ENCODE measurements around the gene ANKRD40CL.
"Not testable (repeated sequence)": the region's sequence is repeated elsewhere in the genome, so short reads cannot be mapped to it uniquely, and the experiment has no call there.

The ANKRD40CL gene

GRCh38 chr17:50737118-50737698, 30.1 kb downstream of the ANKRD40CL start:
- H3K4me3 ChIP-seq (ENCODE audit: low read depth, low read length) = no peak overlapping the region
- TF ChIP-seq, protein P1, sequence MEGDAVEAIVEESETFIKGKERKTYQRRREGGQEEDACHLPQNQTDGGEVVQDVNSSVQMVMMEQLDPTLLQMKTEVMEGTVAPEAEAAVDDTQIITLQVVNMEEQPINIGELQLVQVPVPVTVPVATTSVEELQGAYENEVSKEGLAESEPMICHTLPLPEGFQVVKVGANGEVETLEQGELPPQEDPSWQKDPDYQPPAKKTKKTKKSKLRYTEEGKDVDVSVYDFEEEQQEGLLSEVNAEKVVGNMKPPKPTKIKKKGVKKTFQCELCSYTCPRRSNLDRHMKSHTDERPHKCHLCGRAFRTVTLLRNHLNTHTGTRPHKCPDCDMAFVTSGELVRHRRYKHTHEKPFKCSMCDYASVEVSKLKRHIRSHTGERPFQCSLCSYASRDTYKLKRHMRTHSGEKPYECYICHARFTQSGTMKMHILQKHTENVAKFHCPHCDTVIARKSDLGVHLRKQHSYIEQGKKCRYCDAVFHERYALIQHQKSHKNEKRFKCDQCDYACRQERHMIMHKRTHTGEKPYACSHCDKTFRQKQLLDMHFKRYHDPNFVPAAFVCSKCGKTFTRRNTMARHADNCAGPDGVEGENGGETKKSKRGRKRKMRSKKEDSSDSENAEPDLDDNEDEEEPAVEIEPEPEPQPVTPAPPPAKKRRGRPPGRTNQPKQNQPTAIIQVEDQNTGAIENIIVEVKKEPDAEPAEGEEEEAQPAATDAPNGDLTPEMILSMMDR (IDR thresholded peaks at IDR 0.05; ENCODE audit: low read depth, low read length) = no peak

DNA sequence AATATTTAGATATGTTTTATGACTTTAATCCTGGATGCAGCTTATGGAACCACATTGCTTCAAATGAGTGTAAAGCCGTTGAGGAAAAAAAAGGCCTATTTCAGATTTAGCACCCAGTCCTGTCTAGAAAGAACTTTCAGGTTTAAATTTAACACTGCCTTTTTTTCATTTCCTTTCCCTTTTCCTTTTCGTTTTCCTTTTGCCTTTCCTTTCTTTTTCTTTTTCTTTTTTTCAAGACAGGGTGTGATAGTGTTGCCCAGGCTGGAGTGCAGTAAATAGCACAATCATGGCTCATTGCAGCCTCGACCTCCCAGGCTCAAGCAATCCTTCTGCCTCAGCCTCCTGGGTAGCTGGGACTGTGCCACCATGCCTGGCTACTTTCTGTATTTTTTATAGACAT, 32.0 kb downstream of the ANKRD40CL start:
- TF ChIP-seq, protein P1 (IDR thresholded peaks at IDR 0.05; ENCODE audit: low read depth, low read length) = no peak
- H3K4me3 ChIP-seq (ENCODE audit: low read depth, low read length) = no peak overlapping the region

DNA sequence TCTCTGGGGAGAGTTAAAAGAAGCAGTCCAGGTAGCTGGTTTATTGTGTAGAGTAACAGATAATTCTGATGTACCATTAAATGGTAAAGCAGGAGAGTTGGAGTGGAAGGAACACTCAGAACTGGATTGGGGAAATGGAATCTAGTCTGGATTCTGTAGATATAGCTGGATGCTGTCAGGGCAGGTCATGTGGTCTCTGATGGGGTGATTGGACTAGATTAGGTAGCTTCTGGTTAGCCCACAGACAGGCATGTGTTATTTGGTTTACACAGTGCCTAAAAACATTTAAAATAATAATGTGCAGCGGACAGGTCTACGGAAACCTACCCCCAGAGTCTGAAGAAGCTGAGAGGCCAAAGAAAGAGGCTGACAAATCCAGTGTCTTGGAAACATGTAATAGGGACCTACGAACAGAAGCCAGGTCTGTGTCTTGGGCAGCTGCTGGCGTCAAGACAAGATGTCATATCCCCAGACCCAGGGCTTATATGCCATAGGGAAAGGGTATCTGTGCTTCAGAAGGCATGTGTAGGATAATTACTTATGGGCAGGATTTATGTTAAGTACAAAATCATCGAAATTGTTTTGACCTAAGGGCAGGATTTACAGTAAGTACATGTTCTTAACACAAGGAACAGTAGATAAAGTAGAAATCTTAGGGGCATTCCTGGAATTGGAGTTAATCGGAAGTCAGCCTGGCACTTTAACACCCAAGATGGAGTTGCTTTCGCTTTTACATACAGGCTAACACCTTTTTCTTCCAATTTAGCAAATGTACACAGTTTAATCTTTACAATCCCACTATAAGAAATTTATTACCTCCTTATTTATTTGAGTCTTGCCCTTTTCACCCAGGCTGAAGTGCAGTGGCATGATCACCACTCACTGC, 35.5 kb downstream of the ANKRD40CL start:
- no peak overlapping the region for H3K4me3 ChIP-seq (ENCODE audit: low read depth, low read length)
- TF ChIP-seq, protein P1 (IDR thresholded peaks at IDR 0.05; ENCODE audit: low read depth, low read length) = no peak

- TF ChIP-seq, protein P1 (IDR thresholded peaks at IDR 0.05; ENCODE audit: low read depth, low read length) = no peak
These were observed 38.2 kb downstream of the ANKRD40CL start for GRCh38 chr17:50728881-50729765.

DNA sequence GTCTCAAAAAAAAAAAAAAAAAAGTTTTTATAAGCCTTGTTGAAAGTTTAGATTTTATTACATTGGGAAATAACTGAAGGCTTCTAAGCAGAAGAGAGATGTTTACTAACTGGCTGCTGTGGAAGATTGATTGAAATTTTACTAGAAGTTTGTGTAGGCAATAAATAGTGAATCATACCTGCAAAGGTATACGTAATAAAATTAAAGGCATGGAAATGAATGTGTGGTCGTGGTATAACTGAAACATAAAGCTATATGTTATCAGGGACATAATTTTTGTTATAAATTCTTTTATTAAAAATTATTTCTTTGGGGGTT, 39.2 kb downstream of the ANKRD40CL start:
- H3K4me3 ChIP-seq (ENCODE audit: low read depth, low read length) = no peak overlapping the region
- TF ChIP-seq, protein P1 (IDR thresholded peaks at IDR 0.05; ENCODE audit: low read depth, low read length) = no peak

More at GRCh38 chr17:50728881-50729765, 38.2 kb downstream of the ANKRD40CL start:
- no peak overlapping the region for H3K4me3 ChIP-seq (ENCODE audit: low read depth, low read length)

DNA sequence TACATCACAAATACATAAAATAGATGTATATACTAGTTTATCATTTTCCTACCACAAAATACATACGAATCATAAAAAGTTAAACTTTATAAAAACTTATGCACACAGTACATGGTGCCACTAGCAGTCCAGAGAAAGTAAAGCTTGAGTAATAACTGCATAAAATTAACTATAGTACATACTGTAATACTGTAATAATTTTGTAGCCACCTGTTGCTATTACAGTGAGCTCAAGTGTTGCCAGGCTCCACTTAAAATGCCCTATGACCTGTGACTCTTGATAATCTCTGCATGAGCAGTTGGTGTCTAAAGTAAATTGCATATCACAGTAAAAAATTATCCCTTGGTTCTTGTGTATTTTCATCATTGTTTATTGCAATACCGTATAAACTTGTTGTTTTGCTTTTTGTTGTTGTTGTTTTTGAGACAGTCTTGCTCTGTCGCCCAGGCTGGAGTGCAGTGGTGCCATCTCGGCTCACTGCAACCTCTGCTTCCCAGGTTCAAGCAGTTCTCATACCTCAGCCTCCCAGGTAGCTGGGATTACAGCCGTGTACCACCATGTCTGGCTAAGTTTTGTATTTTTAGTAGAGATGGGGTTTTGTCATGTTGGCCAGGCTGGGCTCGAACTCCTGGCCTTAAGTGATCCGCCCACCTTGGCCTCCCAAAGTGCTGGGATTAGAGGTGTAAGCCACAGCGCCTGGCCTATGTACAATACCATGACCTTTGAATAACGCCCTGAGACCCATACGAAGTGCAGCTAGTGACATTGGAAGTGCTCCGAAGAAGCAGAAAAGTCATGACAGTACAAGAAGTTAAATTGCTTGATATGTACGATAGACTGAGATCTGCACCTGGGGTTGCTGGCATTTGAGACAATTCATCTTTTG, 41.3 kb downstream of the ANKRD40CL start:
- no peak overlapping the region for H3K4me3 ChIP-seq (ENCODE audit: low read depth, low read length)
- TF ChIP-seq, protein P1 (IDR thresholded peaks at IDR 0.05; ENCODE audit: low read depth, low read length) = no peak

DNA sequence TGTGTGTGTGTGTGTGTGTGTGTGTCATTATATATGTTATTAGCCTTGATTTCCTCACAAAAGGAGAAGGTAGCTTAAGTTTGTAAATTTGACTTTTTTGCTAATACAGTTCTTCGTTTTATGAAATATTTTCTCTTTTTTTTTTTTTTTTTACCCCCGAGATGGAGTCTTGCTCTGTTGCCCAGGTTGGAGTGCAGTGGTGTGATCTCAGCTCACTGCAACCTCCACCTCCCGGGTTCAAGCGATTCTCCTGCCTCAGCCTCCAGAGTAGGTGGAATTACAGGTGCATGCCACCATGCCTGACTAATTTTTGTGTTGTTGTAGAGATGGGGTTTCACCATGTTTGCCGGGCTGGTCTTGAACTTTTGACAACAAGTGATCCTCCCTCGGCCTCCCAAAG, 42.7 kb downstream of the ANKRD40CL start:
- not testable (repeated sequence) for H3K4me3 ChIP-seq (ENCODE audit: low read depth, low read length)

Measured in WI38 (cell line).